Stomach (tissue), 4 donors: ENCODE measurements around the gene SLC43A1.

ENCODE experiments used
- CTCF ChIP-seq, 7 experiments: fragments of 450-650 bp in 4 of 7; fragments of 200-600 bp in 3 of 7; sonication (generic) in 3 of 7; IDR thresholded peaks; one replicate each; pipeline ENCODE4 v1.5.1; 2016 to 2019; ENCODE audit warnings: antibody characterized with exemption in 7 of 7, control low read depth in 2 of 7, mild to moderate bottlenecking in 1 of 7
- POLR2AphosphoS5 ChIP-seq, 3 donors: sonication (generic); formaldehyde crosslinking; IDR thresholded peaks; one replicate each; pipeline ENCODE4 v1.6.1; 2016; ENCODE audit warnings: antibody characterized with exemption in 3 of 3

GRCh38 chr11:57502870-57503269, 12.6 kb downstream of the SLC43A1 start:
- no peak for TF ChIP-seq CTCF (IDR thresholded peaks at IDR 0.05)
- TF ChIP-seq POLR2AphosphoS5 (IDR thresholded peaks at IDR 0.05): no peak
